ENCODE measurements around the gene CYSLTR2. TPM values are rescaled to one million over a fixed set of nuclear protein-coding genes. Genes with fewer than 3 reads are reported as not detected.

The CYSLTR2 gene
- total RNA-seq, 1 donor from 2014 or later: 7.6 TPM

- Histone ChIP-seq H3K36me3 (no peaks in the 10 kb centered on the region), H3K9me3 (replicated peaks) (peaks cover 7% of the 10 kb centered on the region), H3K27ac (replicated peaks) (peak overlapping the region; percentile 68), H3K4me1 (peaks cover 20% of the 10 kb centered on the region), H3K4me3 (no peak overlapping the region), H3K27me3 (ENCODE audit: low read depth) (no peaks in the 10 kb centered on the region)
- intact Hi-C loops (cut with micrococcal nuclease): no loop called here
- no peak for DNase-seq
- no peak for TF ChIP-seq CTCF (IDR thresholded peaks at IDR 0.05; ENCODE audit: borderline replicate concordance)
Measured at GRCh38 chr13:48725271-48725670, 71.5 kb downstream of the CYSLTR2 start.

GRCh38 chr13:48726711-48727110 is 73.0 kb downstream of the CYSLTR2 start:
- H3K9me3 ChIP-seq (replicated peaks): no peaks in the 10 kb centered on the region
- DNase-seq: no peak
- no peaks in the 10 kb centered on the region for H3K36me3 ChIP-seq
- intact Hi-C loops (cut with micrococcal nuclease): no loop called here
- no peak for TF ChIP-seq CTCF (IDR thresholded peaks at IDR 0.05; ENCODE audit: borderline replicate concordance)
- H3K4me1 ChIP-seq: peaks cover 20% of the 10 kb centered on the region
- no peaks in the 10 kb centered on the region for H3K27me3 ChIP-seq (ENCODE audit: low read depth)
- peak overlapping the region; percentile 68 for H3K27ac ChIP-seq (replicated peaks)
- no peak overlapping the region for H3K4me3 ChIP-seq

- DNase-seq: peak; percentile 48
- no peaks in the 10 kb centered on the region for H3K9me3 ChIP-seq (replicated peaks)
- no peak overlapping the region for H3K4me3 ChIP-seq
- intact Hi-C loops (cut with micrococcal nuclease): no loop called here
- H3K27me3 ChIP-seq (ENCODE audit: low read depth): no peaks in the 10 kb centered on the region
- peaks cover 20% of the 10 kb centered on the region for H3K4me1 ChIP-seq
- no peak for TF ChIP-seq CTCF (IDR thresholded peaks at IDR 0.05; ENCODE audit: borderline replicate concordance)
- H3K36me3 ChIP-seq: no peaks in the 10 kb centered on the region
- H3K27ac ChIP-seq (replicated peaks): peak overlapping the region; percentile 68
Measured at GRCh38 chr13:48727241-48728011, 73.7 kb downstream of the CYSLTR2 start.

GRCh38 chr13:48728226-48728625 is 74.5 kb downstream of the CYSLTR2 start:
- no peaks in the 10 kb centered on the region for H3K27me3 ChIP-seq (ENCODE audit: low read depth)
- no peaks in the 10 kb centered on the region for H3K36me3 ChIP-seq
- no peak for TF ChIP-seq CTCF (IDR thresholded peaks at IDR 0.05; ENCODE audit: borderline replicate concordance)
- H3K4me3 ChIP-seq: no peak overlapping the region
- peak overlapping the region; percentile 68 for H3K27ac ChIP-seq (replicated peaks)
- intact Hi-C loops (cut with micrococcal nuclease): no loop called here
- peaks cover 18% of the 10 kb centered on the region for H3K4me1 ChIP-seq
- no peaks in the 10 kb centered on the region for H3K9me3 ChIP-seq (replicated peaks)
- DNase-seq: no peak

GRCh38 chr13:48728876-48729275 is 75.1 kb downstream of the CYSLTR2 start:
- intact Hi-C loops (cut with micrococcal nuclease): no loop called here
- H3K4me3 ChIP-seq: no peak overlapping the region
- TF ChIP-seq CTCF (IDR thresholded peaks at IDR 0.05; ENCODE audit: borderline replicate concordance): no peak

More at GRCh38 chr13:48728876-48729275, 75.1 kb downstream of the CYSLTR2 start:
- H3K27me3 ChIP-seq (ENCODE audit: low read depth): no peaks in the 10 kb centered on the region
- DNase-seq: no peak
- peaks cover 18% of the 10 kb centered on the region for H3K4me1 ChIP-seq
- no peaks in the 10 kb centered on the region for H3K36me3 ChIP-seq
- H3K9me3 ChIP-seq (replicated peaks): no peaks in the 10 kb centered on the region
- peak overlapping the region; percentile 68 for H3K27ac ChIP-seq (replicated peaks)

Data from left ventricle myocardium inferior (tissue), 1 donor.